T-helper 1 cell (primary cell): ENCODE measurements around the gene TSGA10IP.

Source experiments
- DNase-seq, 5 donors: peaks; one replicate each; pipeline ENCODE4 v3.0.0-alpha.2; 2012 to 2020
- total RNA-seq, 4 donors: gene quantifications; one replicate each; lab custom pipeline; 2026; lab: John Stamatoyannopoulos, UW

The TSGA10IP gene
- 0 to 0.15 (median 0.04) reads per million in 4 donors for total RNA-seq

GRCh38 chr11:65945430-65945911 is at the start of gene TSGA10IP:
TSS of gene TSGA10IP (plus strand) at chr11:65945480. CDS start at chr11:65945676, 196 bp downstream.
- no peak for DNase-seq

DNA sequence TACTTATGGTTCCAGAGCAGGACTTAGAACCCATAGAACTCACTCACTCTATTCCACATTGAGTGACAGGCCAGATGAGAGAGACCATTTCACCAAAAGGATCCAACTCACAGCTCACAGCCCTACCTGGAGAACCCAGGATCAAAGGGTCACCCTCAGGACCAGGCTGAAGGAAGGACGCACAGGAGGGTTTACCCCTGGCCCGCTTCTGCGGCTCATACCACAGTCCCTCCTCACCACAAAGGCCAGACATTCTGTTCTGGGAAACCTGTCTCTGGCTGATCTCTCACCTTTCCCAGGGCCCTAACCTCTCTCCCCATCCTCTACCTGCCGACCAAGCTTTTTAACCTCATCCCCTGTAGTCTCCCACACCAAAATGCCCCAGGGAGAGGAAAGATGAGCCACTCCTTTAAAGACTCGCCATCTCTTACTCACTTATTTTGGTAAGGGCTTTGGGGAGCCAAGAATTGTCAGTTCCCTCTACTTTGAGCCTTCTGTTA is 49.7 kb upstream of the TSGA10IP start:
- DNase-seq, result no peak

DNA sequence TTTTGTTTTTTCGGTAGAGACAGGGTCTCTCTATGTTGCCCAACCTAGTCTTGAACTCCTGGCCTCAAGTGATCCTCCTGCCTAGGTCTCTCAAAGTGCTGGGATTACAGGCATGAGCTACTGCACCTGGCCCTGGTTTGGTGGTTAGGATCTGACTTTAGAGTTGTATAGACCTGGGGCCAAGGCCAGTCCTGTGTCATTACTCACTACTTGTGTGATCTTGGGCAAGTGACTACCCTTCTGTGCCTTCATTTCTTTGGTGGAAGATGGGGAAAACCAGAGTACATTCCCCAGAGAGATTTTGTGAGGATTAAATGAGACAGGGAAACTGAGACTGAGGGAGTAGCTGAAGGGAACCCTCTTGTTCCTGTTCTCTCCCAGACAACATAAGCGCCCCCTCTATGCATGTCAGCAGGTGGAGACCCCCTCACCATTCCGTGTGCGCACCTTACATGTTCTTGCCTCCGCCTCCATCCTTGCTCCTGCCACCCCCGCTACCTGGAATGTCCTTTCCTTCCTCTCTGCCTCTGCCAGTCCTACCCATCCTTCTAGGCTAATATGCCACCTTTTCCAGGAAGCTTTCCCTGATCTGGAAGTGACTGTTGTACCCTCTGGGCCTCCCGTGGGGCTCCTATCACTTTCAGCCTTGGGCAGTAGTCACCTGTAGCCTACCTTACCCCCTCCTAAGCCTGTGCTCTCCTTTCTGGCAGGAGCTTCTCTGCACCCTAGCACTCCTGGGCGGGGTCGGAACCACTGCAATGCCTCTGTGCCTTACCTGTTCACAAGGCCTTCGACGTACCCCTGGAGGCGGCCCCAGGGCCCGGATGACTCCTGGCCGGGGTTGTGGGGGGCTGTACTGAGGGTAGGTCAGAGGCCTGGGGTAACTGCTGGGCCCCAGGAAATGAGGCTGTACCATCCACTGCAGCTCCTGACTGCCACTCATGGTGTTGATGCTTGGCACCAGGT is 49.0 kb upstream of the TSGA10IP start:
- no peak for DNase-seq

- no peak for DNase-seq
These were observed 48.2 kb upstream of the TSGA10IP start for GRCh38 chr11:65897020-65897471.

GRCh38 chr11:65898656-65899355 is 46.5 kb upstream of the TSGA10IP start:
- DNase-seq, result no peak

GRCh38 chr11:65899356-65900124 is 45.7 kb upstream of the TSGA10IP start:
- peak in 2 of 5 donors; percentile 51 to 69 for DNase-seq

GRCh38 chr11:65900125-65900898 is 45.0 kb upstream of the TSGA10IP start, which contains the start of gene FOSL1:
TSS of gene FOSL1 (minus strand) at chr11:65900388. CDS start at chr11:65900339, 49 bp downstream.
- DNase-seq, result peak; percentile 93 to 96 (median 96)

DNA sequence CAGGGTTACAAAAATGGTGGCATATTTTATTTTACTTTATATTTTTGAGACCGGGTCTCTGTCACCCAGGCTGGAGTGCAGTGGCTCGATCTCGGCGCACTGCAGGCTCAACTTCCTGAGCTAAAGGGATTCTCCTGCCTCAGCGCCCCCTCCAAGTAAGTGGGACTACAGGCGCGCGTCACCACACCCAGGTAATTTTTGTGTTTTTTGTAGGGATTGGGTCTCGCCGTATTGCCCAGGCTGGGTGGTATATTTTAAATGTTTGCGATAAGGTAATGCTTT is 44.4 kb upstream of the TSGA10IP start:
- no peak for DNase-seq

DNA sequence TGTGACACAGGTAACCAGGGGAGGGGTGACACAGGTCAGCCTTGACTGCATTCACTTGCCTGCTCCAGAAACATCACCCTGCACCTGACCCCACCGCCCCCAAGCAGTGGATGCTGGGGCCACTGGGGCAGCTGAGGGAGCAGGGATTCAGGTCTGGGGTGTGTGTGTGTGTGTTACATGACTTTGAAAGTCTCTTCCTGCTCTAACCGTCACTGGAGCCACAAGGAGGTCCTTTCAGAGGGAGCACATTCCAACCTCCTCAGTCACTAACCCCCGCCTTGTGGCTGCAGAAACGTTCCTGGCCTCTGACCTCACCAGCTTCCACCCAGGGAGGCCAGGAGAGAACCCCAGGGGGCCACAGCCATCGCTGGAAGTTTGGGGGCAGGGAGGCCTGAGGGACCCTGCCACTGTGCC is 42.2 kb upstream of the TSGA10IP start:
- DNase-seq, result no peak

DNA sequence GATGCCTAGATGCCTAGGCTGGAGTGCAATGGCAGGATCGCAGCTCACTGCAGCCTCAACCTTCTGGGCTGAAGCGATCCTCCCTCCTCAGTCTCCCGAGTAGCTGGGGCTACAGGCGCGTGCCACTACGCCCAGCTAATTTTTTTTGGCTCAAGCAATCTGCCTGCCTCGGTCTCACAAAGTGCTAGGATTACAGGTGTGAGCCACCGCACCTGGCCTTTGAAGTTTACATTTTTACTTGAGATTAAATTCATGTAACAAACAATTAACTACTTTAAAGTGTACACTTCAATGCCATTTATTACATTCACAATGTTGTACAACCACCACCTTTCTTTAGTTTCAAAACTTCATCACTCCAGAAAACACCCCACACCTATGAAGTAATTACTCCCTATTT is 41.6 kb upstream of the TSGA10IP start:
- no peak for DNase-seq

- no peak for DNase-seq
These were observed 38.7 kb upstream of the TSGA10IP start for GRCh38 chr11:65906602-65907001.

- no peak for DNase-seq
These were observed 37.4 kb upstream of the TSGA10IP start for GRCh38 chr11:65907878-65908277.

- no peak for DNase-seq
These were observed 33.4 kb upstream of the TSGA10IP start for GRCh38 chr11:65911682-65912568.

- no peak for DNase-seq
These were observed 32.4 kb upstream of the TSGA10IP start for GRCh38 chr11:65912845-65913244.

DNA sequence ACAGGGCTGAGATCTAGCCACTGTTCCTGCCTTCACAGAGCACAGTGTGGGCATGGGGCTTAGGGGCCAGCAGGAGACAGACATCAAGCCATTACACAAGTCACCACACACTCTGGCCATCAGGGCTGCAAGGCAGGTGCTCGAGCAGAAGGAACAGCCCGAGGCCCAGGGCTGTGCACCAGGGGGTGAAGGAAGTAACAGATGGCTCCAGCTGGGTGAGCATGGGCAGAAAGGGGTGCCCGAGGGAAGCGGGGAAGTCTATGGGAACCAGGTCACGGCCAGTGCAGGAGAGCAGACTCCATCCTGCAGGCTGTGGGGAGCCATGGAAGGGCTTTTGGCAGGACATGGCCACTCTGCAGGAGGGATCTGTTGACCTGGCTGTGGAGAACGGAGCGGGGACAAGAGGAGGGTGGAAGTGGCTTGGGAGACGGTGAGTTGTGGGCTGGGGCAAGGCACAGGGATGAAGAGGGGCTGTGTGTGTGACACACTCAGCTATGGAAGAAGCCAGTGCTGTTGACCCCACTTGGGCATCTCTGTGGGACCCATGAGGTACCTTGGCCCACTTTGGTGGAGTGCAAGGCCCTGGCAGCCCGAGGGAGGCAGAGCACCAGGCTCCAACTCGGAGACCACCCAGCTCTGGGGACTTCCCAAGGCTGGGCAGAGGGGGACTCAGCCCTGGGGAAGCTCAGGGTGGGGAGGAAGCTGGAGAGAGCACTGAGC is 30.0 kb upstream of the TSGA10IP start:
- DNase-seq, result no peak

GRCh38 chr11:65915821-65916251 is 29.4 kb upstream of the TSGA10IP start:
- no peak for DNase-seq

- no peak for DNase-seq
These were observed 28.9 kb upstream of the TSGA10IP start for GRCh38 chr11:65916391-65916790.

GRCh38 chr11:65917077-65917433 is 28.2 kb upstream of the TSGA10IP start:
- no peak for DNase-seq

DNA sequence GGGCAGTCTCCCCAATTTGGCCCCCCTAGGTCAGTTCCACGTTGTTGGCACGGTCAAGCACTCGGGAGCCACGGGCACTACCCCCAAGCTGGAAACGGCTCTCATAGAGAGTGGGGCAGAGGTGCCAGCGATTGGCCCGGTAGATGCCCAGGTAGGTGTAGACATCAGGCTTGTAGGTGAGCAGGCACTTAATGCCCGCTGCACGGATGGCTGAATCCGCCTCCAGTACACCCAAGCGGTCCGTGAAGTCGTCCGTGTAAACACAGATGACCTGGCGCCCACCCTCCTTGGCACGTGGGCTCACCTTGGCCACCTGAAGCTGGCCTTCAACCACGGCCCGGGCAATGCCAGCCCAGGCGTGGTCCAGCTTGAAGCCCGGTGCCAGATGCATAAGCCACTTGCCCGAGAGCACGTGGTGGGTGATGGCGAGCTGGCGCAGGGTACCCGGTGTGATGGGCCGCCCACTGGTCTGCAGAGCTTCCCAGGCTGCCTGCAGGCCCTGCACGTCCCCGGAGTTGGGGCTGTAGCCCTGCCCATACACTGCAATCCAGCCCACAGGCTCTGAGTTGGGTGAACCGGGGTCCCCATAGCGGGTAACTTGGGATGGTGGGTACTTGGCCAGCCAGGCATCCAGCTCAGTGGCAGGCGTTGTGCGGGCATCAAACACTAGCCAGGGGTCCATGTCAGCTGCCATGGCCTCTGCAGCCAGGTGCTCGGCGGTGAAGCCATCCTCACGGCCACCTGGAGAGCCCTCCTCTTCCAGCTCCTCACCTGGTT is 27.7 kb upstream of the TSGA10IP start:
- DNase-seq, result no peak
